ENCODE measurements around the gene KRTAP4-11. TPM values are rescaled to one million over a fixed set of nuclear protein-coding genes. Genes with fewer than 3 reads are reported as not detected.
"Not testable (repeated sequence)": the region's sequence is repeated elsewhere in the genome, so short reads cannot be mapped to it uniquely, and the experiment has no call there.

The KRTAP4-11 gene
- total and polyA plus RNA-seq, 2 of the 13 experiments (the other 11 are each of a cell fraction or from before 2014, with no cell fraction given), result not detected

GRCh38 chr17:41111151-41111885 is 6.9 kb downstream of the KRTAP4-11 start:
- WGBS (ENCODE audit: low lambda C conversion rate), result 44% methylated on average over 2 of the region's 2 CpGs
- H3K36me3 ChIP-seq (replicated peaks in 1 of 2; ENCODE audit: control insufficient read depth in 1 of 2, insufficient read depth in 2 of 2, low read length in 2 of 2), result no peaks in the 10 kb centered on the region
- intact Hi-C loops (cut with micrococcal nuclease; ENCODE audit: unreplicated experiment), result no loop called here
- H3K9ac ChIP-seq (ENCODE audit: insufficient read depth, low read depth, low read length), result no peak overlapping the region
- H3K4me1 ChIP-seq (ENCODE audit: insufficient read depth, low read length), result no peaks in the 10 kb centered on the region
- FAIRE-seq (no peak), ATAC-seq (no peak), DNase-seq (ENCODE audit: low spot score) (no peak)
- H3K27me3 ChIP-seq (ENCODE audit: control insufficient read depth in 1 of 2, insufficient read depth in 2 of 2, low read length in 2 of 2), result peaks cover 4% of the 10 kb centered on the region in 2 experiments; a peak in 3 of 5 replicates
- in situ Hi-C loops (cut with HindIII; ENCODE audit: extremely low pct_ligation_motif_present, low pct_unique_long_range_greater_than_20kb), result no loop called here
- no peaks in the 10 kb centered on the region for H4K20me1 ChIP-seq (ENCODE audit: insufficient read depth, low read length)
- CTCF ChIA-PET (ENCODE audit: low intra/inter-chr PET ratio, low total read pairs), result no interaction called here
- no peak overlapping the region for H2AFZ ChIP-seq (ENCODE audit: low read length)
- no peaks in the 10 kb centered on the region for H3K79me2 ChIP-seq (ENCODE audit: insufficient read depth, low read length)
- peak; percentile 36 to 78; a peak in 3 of 4 replicates for TF ChIP-seq MAFK (conservative IDR thresholded peaks at IDR 0.05 in 1 of 2, IDR thresholded peaks at IDR 0.05 in 1 of 2; ENCODE audit: low read length in 2 of 2)
- TF ChIP-seq HNRNPK (IDR thresholded peaks at IDR 0.05; ENCODE audit: low read depth, low read length, poor library complexity, severe bottlenecking), result no peak
- no peak for TF ChIP-seq MTF1 (CRISPR knock-in tag; IDR thresholded peaks at IDR 0.05)
- TF ChIP-seq ZFP91 (CRISPR knock-in tag; IDR thresholded peaks at IDR 0.05; ENCODE audit: borderline replicate concordance), result no peak
- TF ChIP-seq MAFF (IDR thresholded peaks at IDR 0.05; ENCODE audit: low read depth, low read length), result peak; percentile 68
- no peak for TF ChIP-seq YEATS2 (CRISPR knock-in tag; IDR thresholded peaks at IDR 0.05; ENCODE audit: borderline replicate concordance)
- TF ChIP-seq BRF2 (CRISPR knock-in tag; IDR thresholded peaks at IDR 0.05), result no peak
- no peak for TF ChIP-seq ZNF782 (CRISPR knock-in tag; IDR thresholded peaks at IDR 0.05; ENCODE audit: borderline replicate concordance)
- H3K4me2 ChIP-seq (ENCODE audit: low read depth, low read length), result no peak overlapping the region
- H3K9me3 ChIP-seq (ENCODE audit: low read length), result peaks cover 7% of the 10 kb centered on the region
- H3K4me3 ChIP-seq (replicated peaks in 1 of 3; ENCODE audit: insufficient read depth in 1 of 3, low read depth in 2 of 3, low read length in 3 of 3), result no peak overlapping the region
- POLR2A ChIA-PET, result no interaction called here
- H3K27ac ChIP-seq (ENCODE audit: extremely low read length, insufficient read depth, low read length), result no peak overlapping the region
- BruUV-seq (replicated peaks), result no TSS peak

- H3K4me2 ChIP-seq (ENCODE audit: low read depth, low read length); H2AFZ ChIP-seq (ENCODE audit: low read length); intact Hi-C loops (cut with micrococcal nuclease; ENCODE audit: unreplicated experiment); H3K4me1 ChIP-seq (ENCODE audit: insufficient read depth, low read length); H3K4me3 ChIP-seq (replicated peaks in 1 of 3; ENCODE audit: insufficient read depth in 1 of 3, low read depth in 2 of 3, low read length in 3 of 3); CTCF ChIA-PET (ENCODE audit: low intra/inter-chr PET ratio, low total read pairs); in situ Hi-C loops (cut with HindIII; ENCODE audit: extremely low pct_ligation_motif_present, low pct_unique_long_range_greater_than_20kb); FAIRE-seq; H4K20me1 ChIP-seq (ENCODE audit: insufficient read depth, low read length); H3K27ac ChIP-seq (ENCODE audit: extremely low read length, insufficient read depth, low read length); H3K27me3 ChIP-seq (ENCODE audit: control insufficient read depth in 1 of 2, insufficient read depth in 2 of 2, low read length in 2 of 2); POLR2A ChIA-PET; H3K9ac ChIP-seq (ENCODE audit: insufficient read depth, low read depth, low read length); BruUV-seq (replicated peaks); H3K9me3 ChIP-seq (ENCODE audit: low read length); DNase-seq (ENCODE audit: low spot score); H3K79me2 ChIP-seq (ENCODE audit: insufficient read depth, low read length); ATAC-seq; H3K36me3 ChIP-seq (replicated peaks in 1 of 2; ENCODE audit: control insufficient read depth in 1 of 2, insufficient read depth in 2 of 2, low read length in 2 of 2): not testable (repeated sequence)
- 0% methylated on average over 1 of the region's 1 CpG for WGBS (ENCODE audit: low lambda C conversion rate)
These were observed 9.3 kb downstream of the KRTAP4-11 start for GRCh38 chr17:41108728-41109386.
